ENCODE data around the gene IGF2. TPM values are rescaled to one million over a fixed set of nuclear protein-coding genes. Genes with fewer than 3 reads are reported as not detected.

The IGF2 gene
- total and polyA plus RNA-seq, 2 of the 8 experiments (the other 6 are each of a cell fraction or from before 2014, with no cell fraction given): 0.74 to 1.5 TPM

- H3K23me2 ChIP-seq (ENCODE audit: low read depth, low read length): peaks cover 2% of the 10 kb centered on the region; the same call in 1 of the 2 replicates
- H2BK12ac ChIP-seq (ENCODE audit: low read depth, low read length): no peak overlapping the region
- no peak overlapping the region for H3K14ac ChIP-seq (ENCODE audit: insufficient read length)
- no peak overlapping the region for H2BK20ac ChIP-seq (ENCODE audit: low read length)
- H4K8ac ChIP-seq (ENCODE audit: extremely low read depth, insufficient read depth, low read length): no peak overlapping the region
- H3K79me2 ChIP-seq (ENCODE audit: control insufficient read depth in 1 of 2, insufficient read depth in 2 of 2, low read length in 2 of 2): no peaks in the 10 kb centered on the region
- no peaks in the 10 kb centered on the region for H3K9me3 ChIP-seq (ENCODE audit: insufficient read depth in 2 of 2, low read depth in 1 of 2, low read length in 1 of 2)
- no peak overlapping the region for H4K91ac ChIP-seq (replicated peaks; ENCODE audit: insufficient read length, low read length)
- H2BK15ac ChIP-seq (ENCODE audit: low read length): no peak overlapping the region
- H2BK5ac ChIP-seq (ENCODE audit: low read depth, low read length): no peak overlapping the region
- peaks cover 0 to 3% (median 0%) of the 10 kb centered on the region in 4 experiments; a peak in 1 of 8 replicates for H3K36me3 ChIP-seq (ENCODE audit: control insufficient read depth in 2 of 4, insufficient read depth in 4 of 4, low read length in 3 of 4)
- H3K4me1 ChIP-seq (replicated peaks in 1 of 4; ENCODE audit: control insufficient read depth in 3 of 4, insufficient read depth in 4 of 4, low read length in 3 of 4): peaks cover 0 to 12% (median 7%) of the 10 kb centered on the region in 4 experiments; a peak in 6 of 7 replicates
- no peaks in the 10 kb centered on the region for H3K79me1 ChIP-seq (ENCODE audit: low read depth, low read length)
- peaks cover 10 to 18% of the 10 kb centered on the region in 2 experiments for H4K20me1 ChIP-seq (replicated peaks in 1 of 2; ENCODE audit: control insufficient read depth in 1 of 2, insufficient read depth in 2 of 2, low read length in 2 of 2)
- no peak overlapping the region for H3K23ac ChIP-seq (ENCODE audit: insufficient read length)
- H3K9ac ChIP-seq (replicated peaks in 1 of 4; ENCODE audit: extremely low read depth in 1 of 4, low read depth in 3 of 4, low read length in 3 of 4): no peak overlapping the region
- ChIA-PET POLR2A (ENCODE audit: partially characterized antibody) (interaction anchor here (0.7 kb wide), 3 partner anchors 174 to 302 kb away, joined by 3 read pairs; no protein-coding TSS in a partner anchor), CTCF (ENCODE audit: partially characterized antibody) (interaction anchor here (0.9 to 12.3 kb wide), 9 partner anchors 7 to 443 kb away, joined by 3 to 170 read pairs (median 5); no protein-coding TSS in a partner anchor)
- peaks cover 89 to 98% (median 98%) of the 10 kb centered on the region in 4 experiments for H3K27me3 ChIP-seq (replicated peaks in 1 of 4; ENCODE audit: control insufficient read depth in 3 of 4, extremely low read depth in 1 of 4, insufficient read depth in 3 of 4, low read length in 3 of 4)
- H3K56ac ChIP-seq (replicated peaks; ENCODE audit: insufficient read length, low read depth, low read length): no peak overlapping the region
- 4% methylated on average over 48 of the region's 72 CpGs; no CpG with 5 or more reads in 1 of the 2 experiments for WGBS, 2 experiments (ENCODE audit: extremely low coverage in 1 of 2, insufficient coverage in 1 of 2, insufficient read length in 1 of 2, insufficient replicate concordance in 2 of 2, low coverage in 1 of 2, low lambda C conversion rate in 2 of 2, missing lambda C conversion rate in 1 of 2)
- peak overlapping the region in 1 of 4 experiments; percentile 47; a peak in 3 of 8 replicates for H3K4me3 ChIP-seq (ENCODE audit: extremely low read depth in 1 of 4, insufficient read depth in 2 of 4, low read depth in 3 of 4, low read length in 4 of 4)
- H2BK120ac ChIP-seq (replicated peaks; ENCODE audit: low read depth, low read length): no peak overlapping the region
- FAIRE-seq (no peak), DNase-seq (ENCODE audit: low read depth in 1 of 2, low spot score in 2 of 2) (no peak)
- H2AFZ ChIP-seq (ENCODE audit: low read length): no peak overlapping the region
- no peak overlapping the region for H2AK5ac ChIP-seq (ENCODE audit: low read depth, low read length)
- no peak overlapping the region for H3K27ac ChIP-seq (ENCODE audit: low read depth, low read length)
- H3K4ac ChIP-seq (replicated peaks; ENCODE audit: insufficient read length, low read depth, low read length): no peak overlapping the region
- H3K18ac ChIP-seq (ENCODE audit: extremely low read depth, low read length): no peak overlapping the region
- no peak overlapping the region for H4K5ac ChIP-seq (ENCODE audit: insufficient read length, low read depth, low read length)
- H3K4me2 ChIP-seq (ENCODE audit: insufficient read depth in 1 of 2, low read depth in 2 of 2, low read length in 2 of 2): peak overlapping the region; percentile 43 to 53; a peak in 3 of 4 replicates
- TF ChIP-seq CTBP2 (IDR thresholded peaks at IDR 0.05; ENCODE audit: borderline replicate concordance, insufficient read depth, insufficient read length, low read length): peak; percentile 46
- TF ChIP-seq POLR2A (IDR thresholded peaks at IDR 0.05; ENCODE audit: control extremely low read depth in 1 of 2, low read depth in 2 of 2, low read length in 2 of 2): no peak
- TF ChIP-seq ZNF274 (IDR thresholded peaks at IDR 0.05; ENCODE audit: borderline replicate concordance, extremely low read depth, low read length): no peak
- no peak for TF ChIP-seq SRF (IDR thresholded peaks at IDR 0.05; ENCODE audit: low read depth, low read length)
- no peak for TF ChIP-seq GABPA (IDR thresholded peaks at IDR 0.05; ENCODE audit: borderline replicate concordance, insufficient read depth, low read length)
- no peak for TF ChIP-seq CHD1 (IDR thresholded peaks at IDR 0.05; ENCODE audit: low read depth, low read length)
- no peak for TF ChIP-seq USF2 (IDR thresholded peaks at IDR 0.05; ENCODE audit: low read length)
- TF ChIP-seq SUZ12 (IDR thresholded peaks at IDR 0.05; ENCODE audit: low read length): peak; percentile 99
- TF ChIP-seq EP300 (IDR thresholded peaks at IDR 0.05; ENCODE audit: borderline replicate concordance in 1 of 2, low read depth in 2 of 2, low read length in 2 of 2): no peak
- TF ChIP-seq RAD21 (IDR thresholded peaks at IDR 0.05 in 1 of 2, conservative IDR thresholded peaks at IDR 0.05 in 1 of 2; ENCODE audit: low read depth in 2 of 2, low read length in 2 of 2): peak in 1 of 2 experiments; percentile 30; a peak in 2 of 4 replicates
Observed at GRCh38 chr11:2143799-2144543, 4.8 kb upstream of the IGF2 start.

All from H1 (cell line).